Brain microvascular endothelial cell (primary cell): ENCODE measurements around the gene ZNF699.

Source experiments
- DNase-seq: peaks from one replicate; pipeline ENCODE4 v3.0.0-alpha.2; 2020
- H3K27ac ChIP-seq: fragments of 250-450 bp; sonication (Bioruptor Pico); 2 replicates; pipeline ENCODE4 v1.5.1; 2020; ENCODE audit warnings: mild to moderate bottlenecking, moderate library complexity
- H3K27me3 ChIP-seq: fragments of 250-450 bp; sonication (Bioruptor Pico); replicated peaks from 2 replicates; pipeline ENCODE4 v1.5.1; 2020; ENCODE audit warnings: mild to moderate bottlenecking
- H3K36me3 ChIP-seq: fragments of 250-450 bp; sonication (Bioruptor Pico); replicated peaks from 2 replicates; pipeline ENCODE4 v1.5.1; 2020; ENCODE audit warnings: mild to moderate bottlenecking
- H3K4me3 ChIP-seq: 2 replicates; pipeline ENCODE4 v1.5.1; 2011; ENCODE audit warnings: low read depth, mild to moderate bottlenecking, control low read depth, low read length, moderate library complexity
- in situ Hi-C: cut with HindIII; loops from 2 replicates; pipeline ENCODE4 v1.10.0; 2017; ENCODE audit warnings: low sequenced_read_pairs, low pct_ligation_motif_present
- TF ChIP-seq, protein P1 (sequence below): IDR thresholded peaks from 2 replicates; pipeline ENCODE4 v1.5.1; 2011; ENCODE audit warnings: low read depth, mild to moderate bottlenecking, moderate library complexity, low read length, control low read depth, inconsistent platforms; ENCODE audit errors: missing control alignments

Gene ZNF699

DNA sequence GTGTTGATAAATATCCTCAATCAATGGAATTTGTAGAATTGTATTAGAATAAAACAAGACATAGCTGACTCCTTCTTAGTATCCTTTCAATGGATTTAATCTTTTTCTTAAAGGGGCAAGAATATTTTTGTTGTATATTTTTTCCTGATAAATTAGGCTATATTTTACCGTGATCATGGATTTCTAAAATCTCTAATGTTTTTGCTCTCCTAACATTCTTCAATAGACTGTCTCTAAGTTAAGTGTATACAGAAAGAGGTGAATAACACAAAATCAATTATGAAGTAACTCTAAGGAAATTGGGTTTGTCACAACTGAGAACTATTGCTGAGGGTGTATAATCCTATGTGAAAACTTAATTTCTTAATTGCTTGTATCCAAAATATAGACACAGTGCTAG, 59.0 kb downstream of the ZNF699 start, which contains the start of gene OR7E24:
Gene OR7E24 (plus strand): TSS at position 301 of the 400 bp plus-strand sequence. CDS start 114 bp downstream, outside the sequence.
- no peak within 1 kb of the TSS for H3K27ac ChIP-seq
- no peaks in the 10 kb centered on the region for H3K36me3 ChIP-seq
- in situ Hi-C loops = no loop called here
- DNase-seq = no peak
- no peak within 1 kb of the TSS for H3K4me3 ChIP-seq
- no peaks in the 10 kb centered on the region for H3K27me3 ChIP-seq
- TF ChIP-seq, protein P1, sequence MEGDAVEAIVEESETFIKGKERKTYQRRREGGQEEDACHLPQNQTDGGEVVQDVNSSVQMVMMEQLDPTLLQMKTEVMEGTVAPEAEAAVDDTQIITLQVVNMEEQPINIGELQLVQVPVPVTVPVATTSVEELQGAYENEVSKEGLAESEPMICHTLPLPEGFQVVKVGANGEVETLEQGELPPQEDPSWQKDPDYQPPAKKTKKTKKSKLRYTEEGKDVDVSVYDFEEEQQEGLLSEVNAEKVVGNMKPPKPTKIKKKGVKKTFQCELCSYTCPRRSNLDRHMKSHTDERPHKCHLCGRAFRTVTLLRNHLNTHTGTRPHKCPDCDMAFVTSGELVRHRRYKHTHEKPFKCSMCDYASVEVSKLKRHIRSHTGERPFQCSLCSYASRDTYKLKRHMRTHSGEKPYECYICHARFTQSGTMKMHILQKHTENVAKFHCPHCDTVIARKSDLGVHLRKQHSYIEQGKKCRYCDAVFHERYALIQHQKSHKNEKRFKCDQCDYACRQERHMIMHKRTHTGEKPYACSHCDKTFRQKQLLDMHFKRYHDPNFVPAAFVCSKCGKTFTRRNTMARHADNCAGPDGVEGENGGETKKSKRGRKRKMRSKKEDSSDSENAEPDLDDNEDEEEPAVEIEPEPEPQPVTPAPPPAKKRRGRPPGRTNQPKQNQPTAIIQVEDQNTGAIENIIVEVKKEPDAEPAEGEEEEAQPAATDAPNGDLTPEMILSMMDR = no peak
